Stomach smooth muscle (tissue), 2 donors: ENCODE results near the gene BTG1.
A peak's percentile ranks its signal among the peaks of the same experiment; 100 is the strongest.

ENCODE experiments used
- H3K27ac ChIP-seq: one replicate; pipeline ENCODE4 v1.7.0; 2013; ENCODE audit warnings: mild to moderate bottlenecking, low read length, inconsistent platforms
- H3K27me3 ChIP-seq, 2 donors: one replicate each; pipeline ENCODE4 v1.7.0; 2013; ENCODE audit warnings: low read length in 2 of 2; ENCODE audit not compliant: insufficient read depth in 2 of 2, control insufficient read depth in 1 of 2
- H3K36me3 ChIP-seq, 2 donors: one replicate each; pipeline ENCODE4 v1.7.0; 2013; ENCODE audit warnings: low read length in 2 of 2; ENCODE audit not compliant: control insufficient read depth in 2 of 2, insufficient read depth in 2 of 2
- H3K4me1 ChIP-seq: one replicate; pipeline ENCODE4 v1.7.0; 2013; ENCODE audit warnings: low read length; ENCODE audit not compliant: control insufficient read depth, insufficient read depth
- H3K4me3 ChIP-seq, 2 donors: one replicate each; pipeline ENCODE4 v1.7.0; 2013; ENCODE audit warnings: low read length in 2 of 2
- H3K9ac ChIP-seq, 2 donors: one replicate each; pipeline ENCODE4 v1.7.0; 2013; ENCODE audit warnings: low read length in 2 of 2, mild to moderate bottlenecking in 1 of 2
- H3K9me3 ChIP-seq, 2 donors: one replicate each; pipeline ENCODE4 v1.7.0; 2013; ENCODE audit warnings: low read length in 2 of 2; ENCODE audit not compliant: control insufficient read depth in 2 of 2
- donor health status: healthy.
- donor health status: Pancreatic carcinoma.

The BTG1 gene

GRCh38 chr12:92149563-92149962 is 3.9 kb upstream of the BTG1 start:
- Histone ChIP-seq H3K9ac (no peak overlapping the region), H3K4me1 (no peaks in the 10 kb centered on the region), H3K9me3 (no peaks in the 10 kb centered on the region), H3K27ac (no peak overlapping the region), H3K4me3 (no peak overlapping the region), H3K27me3 (no peaks in the 10 kb centered on the region), H3K36me3 (no peaks in the 10 kb centered on the region)

DNA sequence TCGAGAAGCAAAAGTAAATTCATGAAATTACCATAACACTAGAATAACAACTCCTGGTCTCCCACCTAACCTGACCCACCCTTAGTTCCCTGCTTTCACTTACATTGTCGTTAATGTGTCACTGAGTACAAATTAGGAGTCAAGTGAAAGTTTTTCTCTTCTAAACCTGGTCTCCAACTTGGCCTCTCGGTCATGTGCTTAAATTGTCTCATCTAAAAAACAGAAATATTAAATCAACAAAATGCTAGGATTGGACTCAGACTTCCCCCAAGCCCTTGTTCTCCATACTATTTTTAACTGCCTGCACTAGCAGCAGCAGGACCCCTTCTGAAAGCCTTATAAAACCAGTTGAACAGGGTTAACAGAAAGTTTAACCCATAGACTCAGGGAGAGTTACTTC is 1.8 kb upstream of the BTG1 start:
- peaks cover 4% of the 10 kb centered on the region in 2 donors for H3K36me3 ChIP-seq
- H3K4me3 ChIP-seq, result no peak overlapping the region
- H3K27ac ChIP-seq, result no peak overlapping the region
- H3K27me3 ChIP-seq, result no peaks in the 10 kb centered on the region
- H3K9ac ChIP-seq, result no peak overlapping the region
- H3K4me1 ChIP-seq, result no peaks in the 10 kb centered on the region
- H3K9me3 ChIP-seq, result no peaks in the 10 kb centered on the region

GRCh38 chr12:92146497-92147224 is 1.0 kb upstream of the BTG1 start:
- H3K27ac ChIP-seq, result peak overlapping the region; percentile 89
- H3K9me3 ChIP-seq, result no peaks in the 10 kb centered on the region
- peaks cover 4% of the 10 kb centered on the region in 2 donors for H3K36me3 ChIP-seq
- H3K27me3 ChIP-seq, result no peaks in the 10 kb centered on the region
- H3K4me3 ChIP-seq, result peak overlapping the region; percentile 84 to 94
- no peaks in the 10 kb centered on the region for H3K4me1 ChIP-seq
- peak overlapping the region; percentile 82 to 84 for H3K9ac ChIP-seq

DNA sequence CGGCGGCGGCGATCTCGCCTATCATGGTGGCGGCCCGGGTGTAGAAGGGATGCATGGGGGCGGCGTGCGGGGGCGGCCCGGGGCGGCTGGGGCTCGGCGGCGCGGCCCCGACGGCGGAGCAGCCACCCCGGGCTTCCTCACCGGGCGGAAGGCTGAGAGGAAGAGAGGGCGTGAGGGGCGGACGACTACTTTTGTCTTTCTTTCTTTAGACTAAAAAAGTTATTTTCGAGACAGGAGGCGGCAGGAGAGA is 240 bp downstream of the BTG1 start:
- peak overlapping the region; percentile 93 for H3K27ac ChIP-seq
- no peaks in the 10 kb centered on the region for H3K9me3 ChIP-seq
- peak overlapping the region; percentile 86 to 97 for H3K9ac ChIP-seq
- H3K4me1 ChIP-seq, result no peaks in the 10 kb centered on the region
- no peaks in the 10 kb centered on the region for H3K27me3 ChIP-seq
- H3K36me3 ChIP-seq, result peaks cover 4% of the 10 kb centered on the region in 2 donors
- peak overlapping the region; percentile 94 to 99 for H3K4me3 ChIP-seq

DNA sequence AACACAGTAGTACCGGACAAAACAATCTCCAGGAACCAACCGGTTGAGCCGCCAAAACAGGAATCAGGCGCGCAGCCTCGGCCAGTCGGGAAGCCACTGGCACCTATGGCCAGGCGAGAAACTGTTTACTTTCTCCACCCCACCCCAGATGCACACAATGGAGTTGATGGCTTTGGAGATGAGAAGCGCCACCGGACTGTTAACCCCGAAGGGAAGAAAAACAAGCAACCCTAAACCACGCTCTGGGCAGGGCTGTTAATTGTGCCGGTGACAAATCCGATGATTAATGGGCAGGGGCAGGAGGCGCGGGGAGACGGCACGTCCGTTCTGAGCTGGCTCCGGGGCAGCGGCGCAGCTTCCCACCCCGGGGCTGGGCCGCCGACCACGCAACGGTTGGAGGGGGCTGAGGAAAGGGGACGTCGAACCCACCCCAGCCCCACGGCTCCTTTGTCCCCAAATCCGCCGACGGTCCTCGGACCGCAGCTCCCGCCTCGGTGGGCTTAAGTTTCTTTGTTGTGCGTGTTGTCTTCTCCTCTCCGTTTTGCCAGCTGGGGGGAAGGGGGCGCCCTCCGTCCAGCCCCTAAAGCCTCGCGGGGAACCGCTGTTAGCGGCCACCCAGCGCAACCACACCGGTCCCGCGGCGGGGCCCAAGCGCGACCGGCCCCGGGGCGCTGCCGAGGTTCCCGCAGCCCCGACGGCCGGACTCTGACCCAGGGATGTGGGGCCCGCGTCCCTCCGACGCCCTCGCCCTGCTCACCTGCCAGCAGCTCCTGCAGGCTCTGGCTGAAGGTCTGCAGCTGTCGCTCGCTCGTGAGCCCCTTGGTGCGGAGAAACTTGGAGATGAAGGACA is 790 bp downstream of the BTG1 start:
- Histone ChIP-seq H3K36me3 (peaks cover 4% of the 10 kb centered on the region in 2 donors), H3K4me1 (no peaks in the 10 kb centered on the region), H3K27me3 (no peaks in the 10 kb centered on the region), H3K27ac (peak overlapping the region; percentile 93), H3K4me3 (peak overlapping the region; percentile 94 to 99), H3K9me3 (no peaks in the 10 kb centered on the region), H3K9ac (peak overlapping the region; percentile 86 to 97)

DNA sequence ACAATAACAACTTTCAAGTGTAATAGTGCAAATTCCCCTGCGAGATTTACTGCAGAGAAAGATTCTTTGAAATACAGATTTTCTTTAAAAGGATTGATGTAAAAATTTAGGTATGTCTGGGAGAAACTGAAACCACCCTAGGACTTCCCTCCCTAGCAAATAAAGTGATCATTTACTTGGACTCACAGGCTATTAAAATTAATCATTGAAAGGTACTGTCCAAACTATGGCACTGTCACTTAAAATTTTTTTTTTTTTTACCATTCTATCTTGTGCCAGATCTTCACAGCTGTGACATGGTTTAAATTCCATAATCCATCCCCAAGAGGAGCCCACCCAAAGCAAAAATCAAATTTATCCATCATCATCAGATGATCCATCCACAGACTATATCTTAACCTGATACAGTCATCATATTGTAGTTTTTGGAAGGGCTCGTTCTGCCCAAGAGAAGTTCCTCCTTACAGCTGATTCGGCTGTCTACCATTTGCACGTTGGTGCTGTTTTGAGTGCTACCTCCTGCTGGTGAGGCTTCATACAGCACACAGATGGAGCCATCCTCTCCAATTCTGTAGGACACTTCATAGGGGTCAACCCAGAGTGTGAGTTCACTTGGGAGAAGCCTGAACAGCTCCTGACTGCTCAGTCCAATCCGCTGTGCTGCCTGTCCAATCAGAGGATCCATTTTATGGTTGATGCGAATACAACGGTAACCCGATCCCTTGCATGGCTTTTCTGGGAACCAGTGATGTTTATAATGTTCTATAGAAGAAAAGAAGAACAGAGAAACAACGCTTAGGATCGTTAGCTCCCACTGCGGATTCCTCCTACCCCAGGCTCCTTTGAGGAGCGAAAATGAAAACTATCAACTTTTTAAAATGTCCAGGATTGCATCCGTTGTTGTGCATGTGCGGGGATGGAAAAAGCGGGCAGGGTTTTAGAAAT is 1.7 kb downstream of the BTG1 start:
- Histone ChIP-seq H3K4me1 (no peaks in the 10 kb centered on the region), H3K9ac (peak overlapping the region; percentile 86 to 97), H3K36me3 (peaks cover 4% of the 10 kb centered on the region in 2 donors)

DNA sequence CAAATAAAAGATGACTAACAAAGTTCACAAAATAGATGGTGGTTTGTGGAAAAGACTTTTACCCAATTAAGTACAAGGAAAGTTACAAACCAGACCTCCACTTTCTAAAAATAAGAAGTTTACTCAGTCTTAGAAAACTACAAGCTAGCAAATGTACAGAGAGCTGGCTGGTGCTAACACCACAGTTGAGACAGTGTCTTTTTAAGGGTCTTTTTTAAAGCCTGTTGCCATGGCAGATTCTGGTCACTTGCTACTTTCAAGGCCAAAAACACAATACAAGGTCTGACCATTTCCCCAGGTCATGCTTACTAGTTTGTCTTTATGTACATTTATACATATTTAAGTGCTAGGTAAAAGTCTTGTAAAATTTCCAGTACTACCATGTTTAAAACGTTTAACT is 2.4 kb downstream of the BTG1 start:
- H3K4me3 ChIP-seq, result peak overlapping the region; percentile 94 to 99
- H3K4me1 ChIP-seq, result no peaks in the 10 kb centered on the region
- H3K9ac ChIP-seq, result peak overlapping the region; percentile 58 to 97
- peak overlapping the region; percentile 3 for H3K27ac ChIP-seq
- H3K9me3 ChIP-seq, result no peaks in the 10 kb centered on the region
- peaks cover 4% of the 10 kb centered on the region in 2 donors for H3K36me3 ChIP-seq
- H3K27me3 ChIP-seq, result no peaks in the 10 kb centered on the region

More for the DNA sequence above, 1.7 kb downstream of the BTG1 start:
- Histone ChIP-seq H3K9me3 (no peaks in the 10 kb centered on the region), H3K4me3 (peak overlapping the region; percentile 94 to 99), H3K27me3 (no peaks in the 10 kb centered on the region), H3K27ac (peak overlapping the region; percentile 93)

- Histone ChIP-seq H3K4me1 (no peaks in the 10 kb centered on the region), H3K9ac (peak overlapping the region; percentile 21 to 97), H3K36me3 (peaks cover 4% of the 10 kb centered on the region in 2 donors), H3K27me3 (no peaks in the 10 kb centered on the region), H3K4me3 (peak overlapping the region; percentile 94 to 99), H3K27ac (no peak overlapping the region), H3K9me3 (no peaks in the 10 kb centered on the region)
These were observed 3.3 kb downstream of the BTG1 start for GRCh38 chr12:92142251-92142926.

DNA sequence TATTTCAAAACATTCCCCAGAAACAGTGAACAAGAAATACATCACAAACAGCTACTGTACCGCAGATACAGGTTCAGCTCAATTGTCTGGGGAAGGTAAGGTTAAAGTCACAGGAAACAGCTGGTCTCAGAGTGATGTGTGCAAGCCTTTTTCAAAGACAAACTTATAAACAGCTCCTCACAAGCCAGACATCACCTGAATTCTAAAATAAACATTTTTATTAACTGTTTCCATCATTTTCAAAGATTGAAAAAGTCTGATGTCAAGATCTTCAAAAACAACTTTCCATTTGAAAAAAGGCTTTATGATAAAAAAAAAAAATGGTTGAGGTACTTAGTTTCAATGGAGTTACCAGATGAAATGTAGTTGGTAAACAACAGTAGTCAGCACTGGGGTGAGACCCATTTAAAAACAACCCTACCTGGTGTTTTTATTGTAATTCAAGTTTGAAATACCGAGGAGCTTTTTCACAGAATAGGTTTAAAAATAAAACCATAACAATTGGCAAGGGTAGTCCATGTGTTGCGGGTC is 4.0 kb downstream of the BTG1 start:
- Histone ChIP-seq H3K4me1 (peaks cover 3% of the 10 kb centered on the region), H3K9ac (peak overlapping the region in 1 of 2 donors; percentile 97), H3K27ac (no peak overlapping the region), H3K36me3 (peaks cover 4% of the 10 kb centered on the region in 2 donors), H3K27me3 (no peaks in the 10 kb centered on the region), H3K4me3 (peak overlapping the region; percentile 94 to 99), H3K9me3 (no peaks in the 10 kb centered on the region)
